Kidney capillary endothelial cell (primary cell): ENCODE data around the gene HSD3B1.
A peak's percentile ranks its signal among the peaks of the same experiment; 100 is the strongest.
"Not testable (repeated sequence)": the region's sequence is repeated elsewhere in the genome, so short reads cannot be mapped to it uniquely, and the experiment has no call there.

Experiments
- DNase-seq: peaks from one replicate; pipeline ENCODE4 v3.0.0-alpha.2; 2018; ENCODE audit warnings: low spot score

HSD3B1 gene

DNA sequence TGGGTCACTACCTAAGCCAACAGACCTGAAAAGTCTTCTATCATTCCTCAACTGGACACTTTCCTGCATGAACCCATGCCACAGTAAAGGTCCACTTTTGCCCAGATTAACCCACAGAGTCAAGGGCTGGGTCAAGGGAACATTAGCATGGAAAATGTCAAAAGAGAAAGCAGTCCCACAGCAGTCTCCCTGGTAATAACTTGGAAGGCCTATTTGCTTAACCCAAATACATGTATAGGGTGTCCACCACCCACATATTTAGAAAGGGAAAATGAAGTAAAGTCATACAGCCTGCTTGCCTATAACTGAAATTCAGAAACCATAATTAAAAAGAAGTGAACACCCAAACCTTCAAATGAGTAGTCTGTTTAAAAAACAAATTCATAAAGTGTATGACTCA is 16.1 kb upstream of the HSD3B1 start:
- no peak for DNase-seq

DNA sequence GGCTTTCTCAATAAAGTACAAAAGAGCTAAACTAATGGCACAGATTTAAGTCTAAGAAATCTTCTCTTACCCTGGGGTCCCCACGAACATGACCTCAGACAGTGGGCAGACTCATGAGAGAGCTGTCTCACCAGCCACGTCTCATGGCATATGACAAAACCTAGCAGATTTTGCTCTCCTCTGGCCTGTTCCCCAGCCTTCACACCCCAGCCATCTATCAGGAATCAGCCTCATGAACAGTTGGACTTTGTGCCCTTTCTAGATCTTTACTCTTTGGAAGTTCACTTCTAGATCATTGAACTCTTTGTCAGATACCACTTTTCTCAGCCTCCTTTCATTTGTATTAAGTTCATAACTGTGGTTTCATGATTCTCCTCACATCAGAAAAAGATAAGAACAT is 14.2 kb upstream of the HSD3B1 start:
- DNase-seq, result no peak

DNA sequence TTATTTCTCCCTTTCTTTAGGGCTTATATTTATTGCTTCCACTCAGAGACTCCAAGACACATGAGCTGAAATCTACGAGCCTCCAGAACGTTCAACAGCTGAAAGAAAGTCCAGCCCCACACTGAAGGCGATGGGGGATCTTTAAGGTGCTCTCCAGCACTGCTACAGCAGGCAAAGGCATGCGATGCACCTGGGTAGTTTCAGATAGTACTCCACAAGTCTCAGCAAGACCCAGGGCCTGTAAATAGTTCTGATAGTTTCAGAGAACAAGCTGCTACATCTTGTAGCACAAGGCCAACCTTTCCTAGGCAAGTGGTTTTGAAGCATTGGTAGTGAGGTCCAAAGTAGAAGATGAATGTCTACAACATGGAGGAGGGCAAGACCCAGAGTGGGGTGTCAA is 2.2 kb upstream of the HSD3B1 start:
- DNase-seq, result no peak

DNA sequence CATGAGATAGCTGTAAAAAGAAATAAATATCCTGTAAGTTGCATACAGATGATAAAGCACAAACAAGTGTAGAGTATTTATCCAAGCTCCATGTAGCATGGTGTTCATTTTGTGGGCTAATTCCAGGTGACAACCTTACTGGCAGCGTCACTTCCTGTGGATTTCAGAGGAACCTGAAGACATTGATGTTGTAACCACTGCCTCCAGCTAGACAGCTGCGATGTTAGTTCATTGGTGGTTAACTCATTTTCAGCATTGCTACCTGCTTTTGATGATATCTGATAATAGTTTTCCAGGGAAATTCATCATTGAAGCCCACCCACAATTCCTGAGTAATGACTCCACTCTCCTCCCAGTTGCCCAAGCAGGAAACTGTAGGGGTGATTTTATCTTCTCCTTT is 3.0 kb downstream of the HSD3B1 start:
- no peak for DNase-seq

DNA sequence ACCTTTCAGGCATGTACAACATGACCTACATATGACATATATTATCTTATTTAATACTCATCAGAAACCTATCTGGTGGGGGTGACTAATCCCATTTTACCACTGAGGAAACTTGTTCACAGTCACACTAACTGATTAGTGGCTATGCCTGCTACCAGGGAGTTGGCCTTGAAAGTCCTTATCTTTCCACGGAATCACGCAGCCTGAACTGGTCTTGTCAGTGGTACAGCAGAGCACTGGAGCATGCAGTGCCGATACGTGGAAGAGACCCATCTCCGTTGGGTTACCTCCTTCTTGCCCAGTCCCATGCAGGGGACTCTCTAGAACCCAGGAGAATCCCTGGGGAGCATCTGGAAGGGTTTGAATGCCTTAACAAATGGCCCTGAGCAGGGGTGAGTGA is 8.2 kb downstream of the HSD3B1 start:
- no peak for DNase-seq

DNA sequence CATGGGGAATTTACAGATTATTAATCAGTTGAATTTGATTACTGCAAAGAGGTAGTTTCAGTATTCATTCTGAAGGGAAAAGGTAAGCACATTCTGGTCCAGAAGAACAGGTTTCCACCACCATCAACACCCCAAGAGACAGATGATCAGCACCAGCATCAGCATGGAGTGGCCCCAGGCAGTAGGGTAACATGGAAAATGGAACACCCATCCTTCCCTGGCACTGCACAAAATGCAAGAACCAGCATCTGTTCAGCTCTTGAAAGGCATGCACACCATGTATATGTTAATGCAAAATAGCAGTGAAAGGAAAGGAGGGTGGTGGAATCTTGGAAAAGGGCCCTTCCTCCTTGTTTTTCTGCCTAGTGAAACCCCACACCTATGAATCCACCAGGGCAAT is 9.2 kb downstream of the HSD3B1 start:
- no peak for DNase-seq

DNA sequence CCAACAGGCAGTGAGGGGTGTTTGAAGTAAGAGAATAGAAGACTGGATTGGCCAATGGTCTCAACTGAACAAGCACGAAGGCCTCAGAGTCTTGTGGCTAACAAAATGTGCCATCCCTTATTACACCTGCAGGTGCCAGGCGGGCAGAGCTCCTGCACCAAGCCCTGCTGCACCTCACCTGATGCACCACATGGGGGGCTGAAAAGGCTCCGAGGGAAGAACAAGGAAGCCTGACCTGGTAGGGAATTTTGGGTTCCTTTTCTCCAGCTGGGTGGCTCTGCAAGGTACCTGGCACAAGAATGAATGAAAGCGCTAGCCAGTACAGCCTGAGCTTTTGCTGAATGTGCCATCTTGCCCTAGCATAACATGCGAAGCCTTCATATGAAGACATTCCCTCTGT is 9.7 kb downstream of the HSD3B1 start:
- DNase-seq, result no peak

DNA sequence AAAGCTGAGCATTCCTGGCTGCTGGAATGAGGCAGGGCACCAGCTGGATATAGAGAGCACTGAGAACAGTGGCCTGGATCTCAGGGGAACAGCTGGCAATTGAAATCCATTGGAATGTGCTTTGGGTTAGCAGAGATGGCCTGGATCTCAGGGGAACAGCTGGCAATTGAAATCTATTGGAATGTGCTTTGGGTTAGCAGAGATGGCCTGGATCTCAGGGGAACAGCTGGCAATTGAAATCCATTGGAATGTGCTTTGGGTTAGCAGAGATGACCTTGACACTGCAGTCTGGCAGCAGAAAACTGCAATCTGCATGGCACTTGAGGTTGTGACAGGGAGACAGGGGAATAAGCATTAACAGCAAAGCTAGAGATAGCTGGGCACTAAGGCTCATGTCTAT is 10.7 kb downstream of the HSD3B1 start:
- DNase-seq, result not testable (repeated sequence)

DNA sequence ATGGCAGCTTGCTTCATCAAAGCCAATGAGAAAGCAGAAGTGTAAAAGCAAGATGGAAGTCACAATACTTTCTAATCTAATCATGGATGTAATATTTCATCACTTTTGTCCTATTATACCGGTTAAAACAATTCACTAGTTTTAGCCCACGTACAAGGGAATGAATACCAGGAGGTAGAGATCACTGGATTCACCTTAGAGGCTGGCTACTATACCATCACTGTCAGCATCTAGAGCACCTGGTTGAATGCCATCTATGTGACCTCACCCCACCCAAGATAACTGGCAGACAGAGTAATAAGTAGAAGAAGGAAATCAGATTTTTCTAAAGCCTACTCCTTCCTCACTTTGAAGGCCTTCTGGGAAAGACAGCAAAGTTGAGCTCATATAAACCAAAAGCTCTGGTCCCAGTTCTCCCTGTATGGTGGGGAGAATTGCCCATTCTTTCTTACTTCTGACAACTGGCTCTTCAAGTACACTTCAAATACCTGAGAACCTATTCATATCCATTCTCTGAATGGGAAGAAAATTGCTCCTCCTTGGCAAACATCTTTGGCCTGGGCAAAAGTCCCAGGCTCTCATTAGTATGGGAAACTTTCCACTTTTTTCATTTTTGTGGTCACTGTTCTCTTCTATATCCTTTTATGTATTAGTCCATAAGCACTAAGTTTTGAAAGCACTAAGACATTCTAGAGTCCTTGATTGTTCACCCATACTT is 24.8 kb downstream of the HSD3B1 start:
- DNase-seq, result no peak

DNA sequence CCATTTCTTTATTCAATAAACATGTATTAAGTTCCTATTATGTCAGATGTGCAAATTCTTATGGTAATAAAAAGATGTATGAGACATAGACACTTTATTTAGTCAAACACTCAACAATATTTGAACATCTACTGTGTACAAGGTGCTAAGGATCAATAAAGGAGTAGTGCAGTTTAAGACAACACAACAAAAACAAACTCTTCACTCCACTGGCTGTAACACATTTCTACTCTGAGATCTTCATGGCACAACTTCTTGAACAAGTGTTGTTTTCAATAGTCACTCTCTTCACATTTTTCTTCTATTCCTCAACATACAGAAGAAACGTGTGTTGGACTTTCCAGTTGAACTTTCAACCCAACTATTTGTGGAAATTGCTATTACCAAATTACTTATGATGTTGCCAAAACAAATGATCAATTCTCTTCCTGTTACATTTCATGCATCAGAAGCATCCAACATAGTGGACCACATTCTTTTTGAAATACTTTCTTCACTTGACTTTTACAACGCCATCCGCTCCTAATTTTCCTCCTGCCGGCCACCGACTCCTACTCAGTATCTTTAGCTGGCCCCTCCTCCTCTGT is 25.4 kb downstream of the HSD3B1 start:
- DNase-seq, result no peak

DNA sequence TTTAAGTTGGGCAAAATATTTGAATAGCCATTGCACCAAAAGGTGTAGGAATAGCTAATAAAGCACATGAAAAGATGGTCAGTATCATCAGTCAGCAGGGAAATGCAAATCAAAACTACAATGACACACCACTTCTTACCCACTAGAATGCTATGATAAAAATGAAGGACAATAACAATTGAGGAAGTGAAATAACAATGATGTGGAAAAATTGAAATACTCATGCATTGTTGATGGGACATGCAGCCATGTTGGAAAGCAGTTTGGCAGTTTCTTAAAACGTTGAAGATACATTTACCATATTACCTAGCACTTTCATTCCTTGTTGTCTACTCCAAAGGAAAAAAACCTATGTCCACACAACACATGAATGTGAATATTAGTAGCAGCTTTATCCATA is 28.4 kb downstream of the HSD3B1 start:
- no peak for DNase-seq

DNA sequence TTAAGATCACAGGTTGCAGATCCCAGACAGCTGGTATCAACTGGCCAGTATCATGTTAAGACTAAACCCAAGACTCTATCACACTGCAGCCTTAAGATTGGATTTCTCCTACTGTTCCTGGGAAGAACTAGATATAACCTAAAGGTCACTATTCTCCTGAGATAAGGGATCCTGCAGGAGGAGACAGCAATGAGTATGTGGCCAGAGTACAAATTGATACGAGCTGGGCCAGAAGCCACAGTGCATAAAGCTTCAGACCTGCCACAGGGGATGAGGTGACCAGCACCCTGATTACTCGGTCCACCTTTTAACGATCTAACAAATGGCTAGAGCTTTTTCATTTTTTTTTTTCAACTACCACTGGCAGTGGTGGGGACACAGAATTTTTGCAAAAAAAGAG is 31.0 kb downstream of the HSD3B1 start:
- no peak for DNase-seq

DNA sequence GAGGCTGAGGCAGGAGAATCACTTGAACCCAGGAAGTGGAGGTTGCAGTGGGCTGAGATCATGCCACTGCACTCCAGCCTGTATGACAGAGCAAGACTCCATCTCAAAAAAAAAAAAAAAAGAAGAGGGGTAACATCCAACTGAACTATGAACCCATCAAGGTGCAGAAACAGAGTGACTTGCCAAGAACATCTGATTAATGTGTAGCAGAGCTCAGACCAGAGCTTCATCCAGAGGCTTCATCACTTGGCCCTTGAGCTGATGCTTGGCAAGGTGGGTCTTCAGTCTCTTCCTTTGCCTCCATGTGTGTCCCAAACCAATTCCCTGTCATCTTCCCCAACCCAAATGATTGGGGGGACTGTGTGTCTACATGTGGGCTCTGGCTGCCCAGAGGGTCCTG is 32.6 kb downstream of the HSD3B1 start:
- DNase-seq, result no peak

DNA sequence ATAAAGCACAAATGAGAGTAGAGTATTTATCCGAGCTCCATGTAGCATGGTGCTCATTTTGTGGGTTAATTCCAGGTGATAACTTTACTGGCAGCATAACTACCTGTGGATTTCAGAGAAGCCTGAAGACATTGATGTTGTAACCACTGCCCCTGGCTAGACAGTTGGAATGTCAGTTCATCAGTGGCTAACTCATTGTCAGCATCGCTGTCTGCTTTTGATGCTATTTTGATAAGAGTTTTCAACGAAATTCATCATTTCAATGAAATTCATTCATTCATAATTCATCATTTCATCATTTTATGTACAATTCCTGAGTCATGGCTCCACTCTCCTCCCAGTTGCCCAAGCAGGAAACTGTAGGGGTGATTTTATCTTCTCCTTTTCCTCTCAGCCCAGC is 34.4 kb downstream of the HSD3B1 start:
- no peak for DNase-seq

DNA sequence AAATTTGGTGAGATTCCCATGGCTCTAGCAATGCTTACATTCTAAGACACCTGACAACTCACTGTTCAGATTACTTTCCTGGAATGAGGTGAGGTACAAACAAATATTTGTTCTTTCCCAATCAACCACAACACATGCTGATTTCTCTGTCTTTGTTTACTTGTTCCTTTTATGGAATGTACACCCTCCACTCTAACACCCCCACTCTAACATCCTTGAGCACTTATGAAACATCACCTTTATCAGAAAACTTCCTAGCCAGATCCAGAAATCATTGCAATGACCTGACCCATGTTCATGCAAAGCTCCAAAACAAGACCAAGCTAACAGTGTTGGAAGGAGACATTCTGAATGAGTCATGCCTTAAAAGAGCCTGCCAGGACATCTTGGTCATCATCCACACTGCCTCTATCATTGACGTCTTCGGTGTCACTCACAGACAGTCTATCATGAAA is 35.5 kb downstream of the HSD3B1 start:
- no peak for DNase-seq

DNA sequence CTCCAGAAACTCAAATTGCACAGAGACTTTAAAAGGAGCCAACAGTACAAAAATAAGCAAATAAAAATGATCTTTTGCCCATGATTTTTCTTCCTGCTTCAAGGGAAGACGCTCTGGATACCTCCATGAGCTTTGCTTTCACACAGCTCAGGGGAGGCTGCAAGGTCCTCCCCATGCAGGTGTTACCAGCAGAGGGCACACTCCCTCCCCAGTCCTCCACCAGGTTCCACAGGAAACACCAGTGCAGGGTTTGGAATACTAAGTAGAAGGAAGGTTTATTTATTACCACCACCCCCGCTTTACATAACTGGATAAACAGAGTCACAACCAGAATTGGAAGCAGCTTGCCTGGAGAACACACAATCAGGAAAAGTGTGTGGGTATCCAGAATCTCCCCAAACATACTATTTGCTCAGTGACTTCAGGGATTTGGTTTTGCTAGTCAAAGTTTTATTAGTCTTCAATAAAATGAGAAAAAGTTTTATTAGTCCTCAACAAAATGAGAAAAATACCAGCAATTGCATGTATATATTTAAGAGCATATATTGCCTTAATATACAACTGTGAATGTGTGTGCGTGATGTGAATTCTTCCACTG is 37.3 kb downstream of the HSD3B1 start:
- no peak for DNase-seq

DNA sequence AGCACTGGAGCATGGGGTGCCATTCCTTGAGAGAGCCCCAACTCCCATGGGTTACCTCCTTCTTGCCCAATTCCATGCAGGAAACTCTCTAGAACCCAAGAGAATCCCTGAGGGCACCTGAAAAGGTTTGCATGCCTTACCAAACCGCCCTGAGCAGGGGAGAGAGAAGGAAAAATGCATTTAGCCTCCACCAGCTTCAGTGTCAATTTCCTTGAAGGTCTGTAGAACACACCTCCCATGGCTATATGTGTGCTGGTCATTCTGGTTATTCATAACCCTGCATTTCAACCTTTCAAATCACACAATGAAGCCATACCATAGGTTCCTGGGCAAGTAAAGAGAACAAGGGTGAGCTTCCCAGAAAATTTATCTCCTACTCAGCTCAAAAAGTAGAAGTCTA is 39.6 kb downstream of the HSD3B1 start:
- no peak for DNase-seq

DNA sequence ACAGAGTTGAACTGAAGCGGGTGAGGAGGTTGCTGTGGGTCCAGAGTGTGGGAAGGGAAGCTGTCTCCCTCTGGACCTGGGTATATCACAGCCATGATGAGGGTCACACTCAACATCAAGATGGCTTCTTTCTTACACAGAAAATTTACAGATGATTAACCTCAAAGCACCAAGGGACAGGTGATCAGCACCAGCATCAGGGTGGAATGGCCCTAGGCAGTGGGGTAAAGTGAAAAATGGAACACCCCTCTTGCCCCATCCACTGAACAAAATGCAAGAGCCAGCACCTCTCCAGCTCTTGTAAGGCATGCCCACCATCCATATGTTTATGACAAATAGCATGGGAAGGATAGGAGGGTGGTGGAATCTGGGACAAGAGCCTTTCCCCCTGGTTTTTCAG is 40.3 kb downstream of the HSD3B1 start:
- no peak for DNase-seq

DNA sequence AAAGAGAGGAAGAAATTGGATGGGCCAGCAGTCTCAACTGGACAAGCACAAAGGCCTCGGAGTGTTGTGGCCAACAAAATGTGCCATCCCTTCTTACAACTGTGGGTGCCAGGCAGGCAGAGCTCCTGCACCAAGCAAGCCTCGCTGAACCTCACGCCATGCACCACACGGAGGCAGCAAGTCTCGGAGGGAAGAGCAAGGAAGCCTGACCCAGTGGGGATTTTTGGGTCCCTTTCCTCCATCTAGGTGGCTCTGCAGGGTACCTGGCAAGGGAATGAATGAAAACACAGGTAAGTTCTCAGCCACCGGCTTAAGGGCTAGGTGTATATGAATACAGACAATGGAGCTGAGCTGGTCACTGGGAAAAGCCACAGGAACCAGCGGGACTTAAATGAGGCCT is 40.8 kb downstream of the HSD3B1 start:
- DNase-seq, result no peak

DNA sequence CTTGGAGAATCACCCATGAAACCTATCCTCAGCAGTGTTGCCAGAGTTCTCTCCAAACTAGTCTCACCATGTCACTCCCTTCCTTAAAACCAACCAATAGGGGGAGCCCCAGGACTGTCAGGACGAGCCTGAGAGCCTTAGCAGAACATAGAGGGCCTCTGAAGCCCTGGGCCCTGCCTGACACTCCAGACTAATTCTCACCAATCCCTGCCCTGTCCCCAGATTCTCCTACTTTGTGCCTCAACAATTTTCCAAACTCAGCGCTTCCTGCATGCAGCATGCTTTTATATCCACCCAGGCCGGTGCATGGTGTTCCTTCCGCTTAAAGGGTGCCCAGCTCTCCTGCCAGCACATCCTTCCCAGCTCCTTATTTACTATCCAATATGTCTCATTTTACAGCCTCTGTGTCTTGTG is 42.7 kb downstream of the HSD3B1 start:
- DNase-seq, result peak; percentile 49

DNA sequence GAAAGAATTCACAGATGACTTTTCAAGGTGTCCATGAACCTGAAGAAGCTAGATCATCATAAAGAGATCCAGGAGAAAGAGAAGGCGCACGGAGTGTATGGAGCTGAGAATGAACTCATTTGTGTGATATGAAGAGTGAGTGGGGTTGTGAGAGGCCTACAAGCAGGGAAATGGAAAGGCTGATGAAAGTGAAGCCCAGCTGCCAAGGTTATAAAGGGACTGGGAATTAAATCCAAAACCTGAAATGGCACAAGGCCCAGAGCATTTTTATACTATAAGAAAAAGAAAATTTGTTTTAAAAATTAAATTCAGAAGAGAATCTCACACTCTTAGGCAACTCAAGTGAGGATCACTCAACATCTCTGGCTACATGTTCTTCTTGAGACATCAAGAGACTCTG is 43.4 kb downstream of the HSD3B1 start:
- DNase-seq, result no peak

DNA sequence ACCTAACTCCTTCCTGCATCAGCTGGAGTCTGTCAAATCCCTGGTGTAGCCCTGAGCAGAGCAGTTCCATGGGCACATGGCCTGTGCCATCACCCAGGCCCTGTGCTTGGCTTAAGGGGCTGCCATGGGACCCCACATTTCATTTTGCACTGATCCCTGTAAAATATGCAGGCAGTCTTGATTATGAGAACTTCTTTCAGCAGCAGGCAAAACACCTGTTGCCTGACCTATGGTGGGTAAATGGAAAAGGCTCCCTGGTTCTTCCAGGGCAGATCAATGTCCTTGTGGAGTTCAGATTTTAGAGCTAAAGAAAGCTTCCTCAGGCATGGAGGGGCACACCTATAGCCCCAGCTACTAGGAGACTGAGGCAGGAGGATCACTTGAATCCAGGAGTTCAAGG is 44.2 kb downstream of the HSD3B1 start:
- DNase-seq, result no peak

DNA sequence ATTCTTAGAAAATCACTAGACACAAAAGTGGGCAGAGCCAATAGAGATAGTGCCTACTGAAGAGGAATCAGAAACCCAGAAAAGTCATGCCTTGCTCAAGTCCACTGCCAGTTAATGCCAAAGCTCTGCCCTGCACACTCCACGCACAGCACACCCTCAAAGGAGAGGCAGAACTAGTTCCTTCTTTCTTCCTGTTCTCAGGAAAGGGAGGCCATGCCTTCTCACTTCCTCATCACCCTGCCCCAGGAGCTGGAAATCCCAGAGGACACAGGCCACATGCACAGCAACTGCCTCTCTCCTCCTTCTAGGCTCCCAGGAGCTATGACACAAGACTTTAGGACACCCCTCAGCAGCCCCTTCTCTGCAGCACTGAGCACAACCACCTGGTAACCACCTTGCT is 45.6 kb downstream of the HSD3B1 start:
- not testable (repeated sequence) for DNase-seq
